ENCODE data around the gene FARS2.

DNA sequence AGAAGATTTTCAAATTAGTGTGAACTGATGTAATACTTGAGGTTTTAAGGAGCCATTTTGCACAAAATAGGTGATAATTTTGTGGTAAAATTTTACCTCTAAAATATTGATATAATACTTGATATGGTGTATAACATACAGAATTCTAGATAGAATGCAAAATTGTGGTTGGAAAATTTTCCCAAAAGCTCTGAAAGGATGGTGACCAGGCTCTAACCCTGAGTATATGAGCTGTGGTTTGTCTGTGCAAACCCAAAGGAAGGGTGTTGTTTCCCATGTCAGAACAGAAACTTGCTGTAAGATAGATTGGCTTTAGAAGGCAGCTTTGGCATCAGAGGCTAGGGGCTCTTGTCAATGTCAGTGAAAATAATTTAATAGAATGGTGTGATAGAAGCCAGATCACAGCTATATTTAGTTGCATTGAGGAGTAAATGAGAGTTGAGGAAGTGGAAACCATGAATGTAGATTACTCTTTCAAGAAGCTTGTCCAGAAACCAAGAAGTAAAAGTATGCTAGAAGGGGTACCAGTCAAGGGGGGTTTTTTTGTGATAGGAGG, 257.7 kb downstream of the FARS2 start:
- TF ChIP-seq, protein P1, sequence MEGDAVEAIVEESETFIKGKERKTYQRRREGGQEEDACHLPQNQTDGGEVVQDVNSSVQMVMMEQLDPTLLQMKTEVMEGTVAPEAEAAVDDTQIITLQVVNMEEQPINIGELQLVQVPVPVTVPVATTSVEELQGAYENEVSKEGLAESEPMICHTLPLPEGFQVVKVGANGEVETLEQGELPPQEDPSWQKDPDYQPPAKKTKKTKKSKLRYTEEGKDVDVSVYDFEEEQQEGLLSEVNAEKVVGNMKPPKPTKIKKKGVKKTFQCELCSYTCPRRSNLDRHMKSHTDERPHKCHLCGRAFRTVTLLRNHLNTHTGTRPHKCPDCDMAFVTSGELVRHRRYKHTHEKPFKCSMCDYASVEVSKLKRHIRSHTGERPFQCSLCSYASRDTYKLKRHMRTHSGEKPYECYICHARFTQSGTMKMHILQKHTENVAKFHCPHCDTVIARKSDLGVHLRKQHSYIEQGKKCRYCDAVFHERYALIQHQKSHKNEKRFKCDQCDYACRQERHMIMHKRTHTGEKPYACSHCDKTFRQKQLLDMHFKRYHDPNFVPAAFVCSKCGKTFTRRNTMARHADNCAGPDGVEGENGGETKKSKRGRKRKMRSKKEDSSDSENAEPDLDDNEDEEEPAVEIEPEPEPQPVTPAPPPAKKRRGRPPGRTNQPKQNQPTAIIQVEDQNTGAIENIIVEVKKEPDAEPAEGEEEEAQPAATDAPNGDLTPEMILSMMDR (IDR thresholded peaks at IDR 0.05; ENCODE audit: extremely low read depth in 1 of 2, insufficient read depth in 1 of 2, low read depth in 1 of 2, low read length in 2 of 2): no peak
- TF ChIP-seq POLR2A (IDR thresholded peaks at IDR 0.05; ENCODE audit: low read depth, low read length): no peak
- TF ChIP-seq POLR2AphosphoS5 (IDR thresholded peaks at IDR 0.05; ENCODE audit: insufficient read depth, low read depth, low read length): no peak
- no peak for TF ChIP-seq EZH2 (IDR thresholded peaks at IDR 0.05; ENCODE audit: borderline replicate concordance, low read depth, low read length, severe bottlenecking)
- TF ChIP-seq, protein P2, sequence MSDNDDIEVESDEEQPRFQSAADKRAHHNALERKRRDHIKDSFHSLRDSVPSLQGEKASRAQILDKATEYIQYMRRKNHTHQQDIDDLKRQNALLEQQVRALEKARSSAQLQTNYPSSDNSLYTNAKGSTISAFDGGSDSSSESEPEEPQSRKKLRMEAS (IDR thresholded peaks at IDR 0.05; ENCODE audit: insufficient read depth, insufficient read length): no peak
- TF ChIP-seq GATA2 (IDR thresholded peaks at IDR 0.05; ENCODE audit: insufficient read depth, insufficient read length, low read depth, low read length): no peak
- no peak for TF ChIP-seq MYC (IDR thresholded peaks at IDR 0.05; ENCODE audit: low read depth, low read length)
- TF ChIP-seq JUN (IDR thresholded peaks at IDR 0.05; ENCODE audit: borderline replicate concordance, insufficient read depth, insufficient read length, low read depth): no peak
